Activated naive CD4-positive, alpha-beta T cell treated with anti-CD3 and anti-CD28 coated beads, Interleukin-2, amount 50 U/mL, for 24 hours (primary cell): ENCODE measurements around the gene FBXO2.

Experiments
- H3K27ac Mint-ChIP-seq: one replicate; pipeline ENCODE4 v1.8.0; 2021; ENCODE audit warnings: mild to moderate bottlenecking, mixed read lengths
- H3K27me3 Mint-ChIP-seq: one replicate; pipeline ENCODE4 v1.8.0; 2021; ENCODE audit warnings: mixed read lengths
- H3K36me3 Mint-ChIP-seq: one replicate; pipeline ENCODE4 v1.8.0; 2021; ENCODE audit warnings: mixed read lengths
- H3K4me1 Mint-ChIP-seq: one replicate; pipeline ENCODE4 v1.8.0; 2021; ENCODE audit warnings: mixed read lengths
- H3K4me3 Mint-ChIP-seq: one replicate; pipeline ENCODE4 v1.8.0; 2021; ENCODE audit warnings: mild to moderate bottlenecking, mixed read lengths
- H3K9me3 Mint-ChIP-seq: one replicate; pipeline ENCODE4 v1.8.0; 2021; ENCODE audit warnings: mixed read lengths

The FBXO2 gene, protein sequence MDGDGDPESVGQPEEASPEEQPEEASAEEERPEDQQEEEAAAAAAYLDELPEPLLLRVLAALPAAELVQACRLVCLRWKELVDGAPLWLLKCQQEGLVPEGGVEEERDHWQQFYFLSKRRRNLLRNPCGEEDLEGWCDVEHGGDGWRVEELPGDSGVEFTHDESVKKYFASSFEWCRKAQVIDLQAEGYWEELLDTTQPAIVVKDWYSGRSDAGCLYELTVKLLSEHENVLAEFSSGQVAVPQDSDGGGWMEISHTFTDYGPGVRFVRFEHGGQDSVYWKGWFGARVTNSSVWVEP

DNA sequence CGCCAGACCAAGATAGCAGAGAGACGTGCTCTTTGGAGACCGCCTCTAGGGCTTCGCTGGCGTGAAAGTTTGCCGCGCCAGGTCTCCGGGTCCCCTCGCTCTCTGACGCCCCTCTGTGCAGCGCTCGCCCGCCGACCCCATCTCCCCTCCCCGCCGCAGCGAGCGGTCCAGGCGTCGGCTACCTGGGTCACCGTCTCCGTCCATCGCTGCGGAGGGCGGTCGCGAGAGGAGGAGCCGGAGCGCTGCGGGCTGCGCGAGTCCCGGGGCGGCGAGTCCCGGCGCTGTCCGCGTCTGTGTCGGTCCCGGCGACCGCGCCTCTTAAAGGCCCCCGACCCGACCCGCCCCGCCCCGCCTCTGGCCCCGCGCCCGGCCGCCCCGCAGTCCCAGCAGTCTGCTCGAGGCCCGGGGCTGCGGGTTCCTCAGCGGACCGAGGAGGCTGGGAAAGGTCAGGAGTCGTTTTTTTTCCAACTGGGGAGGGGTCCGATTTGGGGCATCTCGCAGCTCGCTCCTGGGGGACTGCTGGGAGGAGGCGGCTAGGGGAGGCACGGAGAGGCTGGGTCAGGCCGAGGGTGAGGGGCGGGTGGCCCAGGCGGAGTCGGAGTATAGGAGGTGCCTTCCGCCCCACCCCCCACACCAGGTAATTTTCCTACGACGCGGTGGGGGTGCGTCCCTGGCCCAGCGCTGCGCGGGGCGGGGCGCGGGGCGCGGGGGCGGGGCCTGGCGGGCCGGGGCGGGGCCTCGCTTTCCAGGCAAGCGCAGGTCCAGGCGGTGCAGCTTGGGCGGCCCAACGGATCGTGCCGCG, at the start of gene FBXO2, which contains the start of gene FBXO44:
FBXO2 (minus strand) TSS at position 293 of the 802 bp plus-strand sequence; CDS start at position 204, 89 bp downstream.
FBXO44 (plus strand) TSS at position 741 of the 802 bp plus-strand sequence. CDS start 959 bp downstream, outside the sequence.
- Mint-ChIP-seq H3K36me3 (no peaks in the 10 kb centered on the region), H3K27ac (peak within 1 kb of the TSS; percentile 8), H3K4me1 (peaks cover 27% of the 10 kb centered on the region), H3K4me3 (peak within 1 kb of the TSS; percentile 79), H3K9me3 (no peaks in the 10 kb centered on the region), H3K27me3 (no peaks in the 10 kb centered on the region)

DNA sequence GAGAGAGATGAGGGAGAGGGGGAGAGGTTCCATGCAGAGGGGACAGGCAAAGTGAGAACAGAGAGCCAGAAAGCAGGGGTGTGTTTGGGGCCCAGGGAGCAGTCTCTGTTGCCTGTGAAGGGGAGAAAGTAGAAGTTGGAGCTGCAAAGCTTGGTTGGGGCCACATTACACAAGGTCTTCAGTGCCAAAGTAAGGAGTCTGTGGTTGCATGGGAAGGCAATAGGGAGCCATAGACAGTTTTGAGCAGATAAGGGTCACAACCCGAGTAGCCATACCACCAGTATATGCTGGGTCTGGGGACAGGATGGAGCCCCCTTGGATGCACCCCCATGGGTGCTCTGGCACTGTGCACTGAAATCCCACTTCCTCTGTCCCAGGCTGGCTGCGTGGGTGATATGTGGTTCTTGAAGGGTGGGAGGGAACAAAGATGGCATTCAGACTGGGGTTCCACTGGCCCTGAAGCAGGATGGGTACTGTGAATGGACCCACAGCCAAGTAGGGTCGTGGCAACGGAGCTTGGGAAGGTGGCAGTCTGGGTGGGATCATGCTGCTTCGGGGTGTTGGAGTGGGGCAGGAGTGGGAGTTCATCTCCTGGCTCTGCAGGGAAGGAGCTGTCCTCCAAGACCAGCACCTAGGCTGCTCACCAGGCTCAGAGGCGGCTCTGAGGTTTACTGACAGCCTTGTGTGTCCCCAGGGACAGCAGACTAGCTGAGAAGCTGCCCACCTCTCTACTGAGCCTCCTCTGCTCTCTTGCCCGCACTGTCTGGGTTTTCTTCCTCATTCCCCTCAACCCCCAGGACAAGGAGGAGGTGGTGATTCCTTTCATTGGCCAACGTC, 49.3 kb upstream of the FBXO2 start:
- no peaks in the 10 kb centered on the region for H3K27me3 Mint-ChIP-seq
- no peaks in the 10 kb centered on the region for H3K4me1 Mint-ChIP-seq
- H3K27ac Mint-ChIP-seq, result peak overlapping the region; percentile 31
- no peaks in the 10 kb centered on the region for H3K9me3 Mint-ChIP-seq
- no peaks in the 10 kb centered on the region for H3K36me3 Mint-ChIP-seq
- H3K4me3 Mint-ChIP-seq, result no peak overlapping the region

DNA sequence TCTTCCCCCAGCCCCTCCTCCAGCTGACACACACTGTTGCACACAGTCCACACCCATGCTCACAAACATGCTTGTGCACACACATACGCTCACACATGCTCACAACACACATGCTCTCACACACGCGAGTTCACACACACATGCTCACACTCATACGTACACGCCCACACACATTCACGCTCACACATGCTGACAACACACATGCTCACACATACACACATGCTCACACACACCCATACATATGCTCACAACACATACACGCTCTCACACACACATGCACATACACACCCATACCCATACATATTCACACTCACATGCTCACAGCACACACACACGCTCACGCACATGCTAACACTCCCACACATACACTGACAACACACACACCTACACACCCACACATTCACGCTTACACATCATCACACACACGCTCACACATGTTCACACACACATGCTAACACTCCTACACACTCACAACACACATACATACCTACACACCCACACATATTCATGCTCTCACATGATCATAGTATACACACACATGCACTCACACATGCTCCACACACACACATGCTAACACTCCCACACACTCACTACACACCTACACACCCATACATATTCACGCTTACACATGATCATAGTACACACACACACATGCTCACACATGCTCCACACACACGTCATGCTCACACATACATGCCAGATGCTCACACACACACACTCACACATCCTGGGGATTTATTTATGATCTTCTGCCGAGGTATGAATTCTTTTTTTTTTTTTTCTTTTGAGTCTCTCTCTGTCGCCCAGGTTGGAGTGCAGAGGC, 48.0 kb upstream of the FBXO2 start:
- H3K27ac Mint-ChIP-seq, result no peak overlapping the region
- no peak overlapping the region for H3K4me3 Mint-ChIP-seq
- H3K36me3 Mint-ChIP-seq, result no peaks in the 10 kb centered on the region
- no peaks in the 10 kb centered on the region for H3K27me3 Mint-ChIP-seq
- no peaks in the 10 kb centered on the region for H3K4me1 Mint-ChIP-seq
- H3K9me3 Mint-ChIP-seq, result no peaks in the 10 kb centered on the region

DNA sequence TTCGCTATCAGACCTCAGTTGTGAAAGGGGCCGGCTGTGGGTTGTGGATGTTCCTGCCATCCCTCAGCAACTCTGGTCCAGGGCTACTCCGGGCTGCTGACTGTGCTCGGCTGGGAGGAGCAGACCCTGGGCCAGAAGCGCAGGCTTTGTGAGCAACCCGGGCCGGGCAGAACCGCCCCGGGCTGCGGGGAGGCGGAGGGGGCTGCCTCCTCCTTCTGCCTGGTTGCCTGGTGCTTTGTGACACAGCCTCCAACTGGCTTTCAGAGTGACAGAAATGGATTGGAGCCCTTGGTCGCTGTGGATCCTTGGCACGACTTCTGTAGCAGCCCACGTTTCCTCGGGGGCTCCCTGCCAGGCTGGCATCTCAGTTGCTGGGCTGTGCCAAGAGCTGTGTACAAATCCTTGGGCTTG, 47.3 kb upstream of the FBXO2 start:
- no peaks in the 10 kb centered on the region for H3K9me3 Mint-ChIP-seq
- no peaks in the 10 kb centered on the region for H3K4me1 Mint-ChIP-seq
- H3K27me3 Mint-ChIP-seq, result no peaks in the 10 kb centered on the region
- H3K4me3 Mint-ChIP-seq, result no peak overlapping the region
- H3K36me3 Mint-ChIP-seq, result no peaks in the 10 kb centered on the region
- H3K27ac Mint-ChIP-seq, result no peak overlapping the region

DNA sequence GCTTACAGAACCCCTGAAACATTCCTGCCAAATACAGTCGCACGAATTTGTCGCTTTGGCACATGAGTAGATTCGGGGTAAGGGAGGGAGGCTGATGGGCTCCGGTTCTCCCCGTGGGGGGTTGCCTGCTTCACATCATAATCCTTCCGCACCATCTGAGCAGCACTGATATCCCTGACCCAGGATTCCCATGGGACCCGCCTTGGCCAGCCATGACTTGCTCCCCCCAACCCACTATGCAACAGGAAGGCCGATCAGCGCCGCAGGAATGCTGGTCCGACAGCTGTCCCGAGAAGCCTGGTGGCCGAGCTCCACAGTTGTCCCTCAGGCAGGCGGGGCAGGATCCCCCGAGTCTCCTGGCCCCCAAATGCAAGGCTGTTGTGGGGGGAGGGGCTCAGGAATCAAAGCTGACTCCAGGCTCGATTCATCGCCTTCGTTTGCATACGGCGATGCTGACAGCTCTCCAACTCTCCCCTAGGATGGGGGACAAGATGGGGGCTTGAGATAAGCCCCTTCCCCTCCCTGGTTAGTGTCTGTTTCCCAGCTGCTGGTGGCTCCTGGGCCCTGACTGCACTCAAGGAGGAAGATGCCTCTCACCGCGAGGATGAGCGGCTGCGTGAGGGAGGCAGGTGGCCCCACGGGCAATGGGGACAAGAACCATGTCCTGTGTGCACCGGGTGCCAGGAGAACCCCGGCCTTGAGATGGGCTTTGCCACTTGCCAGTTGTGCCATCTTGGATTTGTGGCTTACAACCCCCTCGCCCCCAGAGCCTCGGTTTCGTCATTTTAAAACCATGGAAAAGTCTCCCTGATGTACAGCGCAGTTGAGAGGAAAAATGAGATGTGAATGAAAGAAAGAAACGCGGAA, 46.6 kb upstream of the FBXO2 start:
- Mint-ChIP-seq H3K4me3 (no peak overlapping the region), H3K27ac (no peak overlapping the region), H3K9me3 (no peaks in the 10 kb centered on the region), H3K27me3 (no peaks in the 10 kb centered on the region), H3K4me1 (no peaks in the 10 kb centered on the region), H3K36me3 (no peaks in the 10 kb centered on the region)

DNA sequence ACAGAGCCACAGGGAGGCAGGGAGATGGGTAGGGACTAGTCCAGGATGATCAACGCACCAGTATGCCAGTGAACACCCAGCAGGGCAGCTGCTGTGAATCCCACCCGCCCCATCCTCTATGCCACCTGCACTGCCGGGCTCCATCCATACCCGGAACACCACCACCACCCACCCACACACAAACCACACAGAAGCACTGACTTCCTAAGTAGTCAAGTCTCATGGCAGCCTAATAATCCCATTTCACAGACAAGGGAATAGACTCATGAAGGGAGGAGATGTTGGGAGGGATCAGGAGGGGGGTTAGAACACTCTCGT, 43.6 kb upstream of the FBXO2 start:
- Mint-ChIP-seq H3K4me1 (peaks cover 10% of the 10 kb centered on the region), H3K27ac (no peak overlapping the region)

DNA sequence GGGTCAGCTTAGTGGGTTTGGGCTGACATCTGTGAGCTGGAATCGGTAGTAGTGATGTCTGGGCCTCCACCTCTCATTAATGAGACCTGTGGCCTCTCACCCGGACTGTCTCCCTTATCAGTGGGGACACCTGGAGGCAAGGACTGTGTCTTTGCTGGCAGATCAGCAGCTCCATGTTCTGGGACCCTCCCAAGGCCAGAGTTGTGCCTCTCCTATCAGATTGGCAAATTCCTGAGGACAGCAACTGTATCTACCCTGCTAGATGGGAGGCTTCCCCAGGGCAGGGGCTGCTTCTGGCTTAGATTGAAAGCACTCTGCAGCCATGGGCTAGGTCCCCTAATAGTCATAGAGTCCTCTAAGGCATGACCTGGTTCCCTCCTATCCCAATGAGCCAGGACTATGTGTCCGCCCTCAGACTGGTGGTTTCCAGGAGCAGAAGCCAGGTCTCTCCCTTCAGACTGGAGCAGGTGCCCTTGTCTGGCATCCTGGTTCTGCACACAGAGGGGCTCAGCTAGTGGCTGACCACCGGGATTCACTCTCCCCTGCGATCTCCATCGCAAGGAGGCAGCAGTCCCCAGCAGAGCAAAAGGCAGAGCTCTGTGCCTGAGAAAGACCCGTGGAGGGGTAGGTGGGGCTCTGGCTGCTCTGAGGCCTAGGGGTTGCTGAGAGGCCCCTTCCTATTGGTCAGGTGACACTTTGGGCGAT, 43.1 kb upstream of the FBXO2 start:
- Mint-ChIP-seq H3K4me1 (peaks cover 14% of the 10 kb centered on the region), H3K27ac (no peak overlapping the region), H3K9me3 (no peaks in the 10 kb centered on the region), H3K27me3 (peaks cover 8% of the 10 kb centered on the region), H3K36me3 (no peaks in the 10 kb centered on the region), H3K4me3 (no peak overlapping the region)

More for the DNA sequence above, 43.6 kb upstream of the FBXO2 start:
- H3K4me3 Mint-ChIP-seq, result no peak overlapping the region
- H3K27me3 Mint-ChIP-seq, result peaks cover 6% of the 10 kb centered on the region
- H3K36me3 Mint-ChIP-seq, result no peaks in the 10 kb centered on the region
- H3K9me3 Mint-ChIP-seq, result no peaks in the 10 kb centered on the region

DNA sequence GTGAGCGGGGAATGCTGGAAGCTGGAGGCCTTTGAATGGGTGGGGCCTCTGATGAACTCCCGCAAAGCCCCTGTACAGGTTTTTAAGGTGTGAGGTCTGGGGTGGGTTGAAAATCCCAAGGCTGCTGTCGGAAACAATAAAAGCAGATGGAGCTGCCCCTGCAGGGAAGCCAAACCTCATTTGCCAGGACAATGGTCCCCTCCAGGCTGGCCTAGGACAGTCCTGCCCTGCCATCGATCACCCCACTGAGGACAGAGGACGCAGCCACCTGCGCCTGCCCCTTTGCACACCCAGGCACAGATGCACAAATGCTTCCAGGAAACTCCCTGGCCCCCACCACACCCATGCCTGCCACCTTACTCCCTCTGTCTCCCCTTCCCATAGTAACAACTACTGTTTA, 41.6 kb upstream of the FBXO2 start:
- Mint-ChIP-seq H3K27ac (no peak overlapping the region), H3K36me3 (no peaks in the 10 kb centered on the region), H3K9me3 (no peaks in the 10 kb centered on the region), H3K4me3 (no peak overlapping the region), H3K27me3 (peaks cover 10% of the 10 kb centered on the region), H3K4me1 (peaks cover 18% of the 10 kb centered on the region)

DNA sequence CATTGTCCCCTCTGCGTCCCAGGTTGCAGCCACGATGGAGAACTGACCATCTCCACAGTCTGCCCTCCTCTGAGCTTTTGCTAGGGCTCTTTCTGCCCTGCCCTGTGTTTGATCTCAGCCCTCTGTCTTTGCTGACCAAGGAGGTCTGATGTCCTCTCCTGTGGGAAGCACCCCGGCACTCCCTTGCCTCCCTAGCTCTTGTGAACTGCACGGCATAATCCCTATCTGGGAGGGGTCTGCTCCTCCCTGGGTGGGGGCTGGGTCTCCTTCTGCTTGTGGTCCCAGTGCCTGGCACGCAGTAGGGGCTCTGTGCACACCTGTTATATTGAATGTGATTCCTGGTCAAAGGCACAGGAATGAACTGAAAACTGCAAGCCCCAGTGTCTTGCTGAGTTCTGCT, 39.7 kb upstream of the FBXO2 start:
- peaks cover 19% of the 10 kb centered on the region for H3K27me3 Mint-ChIP-seq
- H3K36me3 Mint-ChIP-seq, result no peaks in the 10 kb centered on the region
- no peak overlapping the region for H3K27ac Mint-ChIP-seq
- H3K9me3 Mint-ChIP-seq, result no peaks in the 10 kb centered on the region
- no peak overlapping the region for H3K4me3 Mint-ChIP-seq
- H3K4me1 Mint-ChIP-seq, result peaks cover 26% of the 10 kb centered on the region

DNA sequence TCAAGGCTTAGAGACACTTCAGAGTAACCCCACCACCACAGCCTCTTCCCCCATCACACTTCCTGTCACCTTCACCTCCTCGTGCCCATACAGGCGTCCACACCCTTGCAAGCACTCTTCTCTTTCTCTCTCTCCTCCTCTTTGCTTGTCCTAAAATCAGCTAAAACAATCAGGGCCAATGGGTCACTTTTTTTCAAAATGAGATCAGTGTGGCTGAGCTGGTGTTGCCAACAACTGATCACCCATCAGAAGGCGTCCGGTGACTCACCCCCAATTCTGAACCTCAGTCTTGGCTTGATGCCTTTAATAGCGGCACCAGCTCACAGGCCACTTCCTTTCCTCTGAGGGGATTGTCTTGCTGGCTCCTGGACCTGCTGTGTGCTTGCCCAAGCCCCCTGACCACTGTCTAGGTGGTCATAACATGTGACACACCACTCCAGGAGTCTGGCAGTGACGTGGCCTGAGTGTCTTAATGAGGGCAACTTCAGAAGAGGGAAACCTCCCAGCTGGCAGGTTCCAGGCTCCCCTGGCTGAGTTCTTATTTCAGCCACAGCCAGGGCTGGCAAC, 38.9 kb upstream of the FBXO2 start:
- no peaks in the 10 kb centered on the region for H3K36me3 Mint-ChIP-seq
- peak overlapping the region; percentile 25 for H3K27ac Mint-ChIP-seq
- H3K4me1 Mint-ChIP-seq, result peaks cover 26% of the 10 kb centered on the region
- H3K27me3 Mint-ChIP-seq, result peaks cover 20% of the 10 kb centered on the region
- H3K4me3 Mint-ChIP-seq, result peak overlapping the region; percentile 12
- H3K9me3 Mint-ChIP-seq, result no peaks in the 10 kb centered on the region

DNA sequence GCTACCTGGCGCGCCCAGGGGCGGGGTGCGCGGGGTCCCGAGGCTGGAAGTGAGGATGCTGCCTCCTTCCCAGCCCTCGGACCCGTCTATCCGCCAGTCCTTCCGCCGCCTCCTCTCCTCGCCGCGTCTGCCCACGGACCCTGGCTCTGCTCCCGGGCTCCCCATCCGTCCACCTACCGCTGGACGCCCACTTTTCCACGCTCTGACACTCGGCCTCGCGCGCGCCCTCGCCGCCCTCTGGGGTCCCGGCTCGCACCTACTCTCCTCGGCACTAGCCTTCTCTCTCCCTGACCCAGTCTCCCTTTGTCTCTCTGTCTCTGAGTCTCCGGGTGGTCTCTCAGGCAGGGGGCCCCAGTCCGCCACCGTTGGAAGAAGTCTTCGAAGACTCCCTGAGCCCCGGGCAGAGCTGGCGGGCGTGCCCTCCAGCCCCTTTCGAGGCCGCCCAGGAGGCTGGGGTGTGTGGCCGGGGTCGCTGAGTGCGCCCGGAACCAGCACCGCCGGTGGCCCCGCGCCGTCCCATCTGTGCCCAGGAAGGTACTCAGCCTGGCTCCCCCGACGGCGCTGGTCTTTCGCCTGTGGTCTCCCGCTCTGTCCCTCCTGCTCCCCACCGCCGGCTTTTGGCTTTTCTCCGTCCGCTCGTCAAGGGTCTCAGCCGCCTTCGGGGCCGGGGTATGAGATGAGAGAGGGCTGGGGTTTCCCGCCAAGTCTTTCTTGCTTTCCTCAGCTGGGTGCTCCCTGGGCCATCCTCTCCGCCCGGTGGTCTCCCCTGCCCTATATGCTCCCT, 37.9 kb upstream of the FBXO2 start:
- Mint-ChIP-seq H3K4me1 (peaks cover 26% of the 10 kb centered on the region), H3K36me3 (no peaks in the 10 kb centered on the region), H3K27me3 (peaks cover 24% of the 10 kb centered on the region), H3K27ac (no peak overlapping the region), H3K4me3 (peak overlapping the region; percentile 76), H3K9me3 (no peaks in the 10 kb centered on the region)

DNA sequence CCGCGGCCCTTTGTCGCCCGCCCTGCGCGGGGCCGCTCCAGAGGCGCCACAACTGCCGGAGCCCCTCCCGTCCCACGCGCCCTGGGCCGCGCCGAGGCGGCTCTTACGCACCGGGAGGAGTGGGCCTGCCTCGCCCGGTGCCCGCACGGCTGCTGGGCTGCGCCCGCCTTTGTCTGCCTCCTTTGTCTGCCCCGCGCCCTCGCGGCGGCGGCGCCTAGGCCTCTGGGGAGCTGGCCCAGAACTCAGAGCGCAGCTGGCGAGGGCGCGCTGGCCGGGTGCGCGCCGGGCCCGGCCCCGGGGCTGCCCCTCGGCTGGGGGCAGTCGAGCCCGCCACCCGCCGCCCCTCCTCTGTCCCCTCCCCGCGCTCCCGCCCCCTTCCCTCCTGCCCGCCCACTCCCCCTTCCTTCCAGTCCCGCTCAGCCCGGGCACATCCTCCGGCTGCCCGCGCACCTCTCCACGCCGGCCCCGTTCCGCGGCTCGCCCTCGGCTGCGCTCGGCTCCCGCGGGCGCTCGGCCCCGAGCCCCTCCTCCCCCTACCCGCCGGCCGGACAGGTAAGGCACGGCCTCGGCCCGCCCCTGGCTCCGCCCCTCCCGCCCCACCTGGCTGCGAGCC, 37.2 kb upstream of the FBXO2 start, which contains the start of gene DRAXIN:
DRAXIN (plus strand) TSS at position 409 of the 613 bp plus-strand sequence. CDS start 14,549 bp downstream, outside the sequence.
- Mint-ChIP-seq H3K4me3 (peak within 1 kb of the TSS; percentile 76), H3K9me3 (no peaks in the 10 kb centered on the region), H3K27ac (no peak within 1 kb of the TSS), H3K36me3 (no peaks in the 10 kb centered on the region), H3K27me3 (peaks cover 25% of the 10 kb centered on the region), H3K4me1 (peaks cover 26% of the 10 kb centered on the region)
